Panc1 (cell line): ENCODE results near the gene ELK1. TPM values are rescaled to one million over a fixed set of nuclear protein-coding genes. Genes with fewer than 3 reads are reported as not detected.

Experiments
- ATAC-seq: fragments of 200-7000 bp; cut with Tn5 transposase; 2 replicates; pipeline ENCODE4 v1.9.1; 2020; ENCODE audit warnings: mild to moderate bottlenecking, moderate library complexity
- BruUV-seq: library from RNA; stranded (reverse); fragments of 400-500 nt; replicated peaks from 2 replicates; lab custom pipeline; 2021; lab: Mats Ljungman, UMichigan
- CTCF ChIA-PET: fragments of 300-600 bp; sonication (Branson Sonifier 250); formaldehyde crosslinking; loops from one replicate; lab custom pipeline; 2022; ENCODE audit warnings: antibody characterized with exemption; lab: Charles Lee
- POLR2A ChIA-PET: fragments of 300-600 bp; sonication (Branson Sonifier 250); formaldehyde crosslinking; loops from one replicate; lab custom pipeline; 2022; ENCODE audit warnings: antibody characterized with exemption; lab: Charles Lee
- DNase-seq: peaks from one replicate; pipeline ENCODE4 v3.0.0-alpha.2; 2010; ENCODE audit warnings: low read depth, low spot score
- H3K27ac ChIP-seq: 2 replicates; pipeline ENCODE4 v1.5.1; 2011; ENCODE audit warnings: mild to moderate bottlenecking, low read length, inconsistent platforms
- H3K27me3 ChIP-seq: fragments of 200-500 bp; sonication (Bioruptor generic); 2 replicates; pipeline ENCODE4 v1.6.0; 2014; ENCODE audit warnings: low read length, inconsistent platforms; ENCODE audit not compliant: control insufficient read depth, insufficient read depth
- H3K36me3 ChIP-seq: fragments of 200-500 bp; sonication (Bioruptor generic); 2 replicates; pipeline ENCODE4 v1.5.1; 2014; ENCODE audit warnings: inconsistent platforms, mild to moderate bottlenecking, low read length, moderate library complexity; ENCODE audit not compliant: control insufficient read depth, insufficient read depth
- H3K4me1 ChIP-seq: 2 replicates; pipeline ENCODE4 v1.5.1; 2011; ENCODE audit warnings: inconsistent platforms, mild to moderate bottlenecking, low read length, moderate library complexity; ENCODE audit not compliant: control insufficient read depth, insufficient read depth
- H3K4me3 ChIP-seq, 2 experiments: 2 replicates each; pipeline ENCODE4 v1.5.1; 2011 to 2012; ENCODE audit warnings: low read depth in 2 of 2, low read length in 2 of 2, mild to moderate bottlenecking in 2 of 2, inconsistent platforms in 1 of 2, moderate library complexity in 1 of 2
- H3K9me3 ChIP-seq: fragments of 200-500 bp; sonication (Bioruptor generic); 2 replicates; pipeline ENCODE4 v1.5.1; 2014; ENCODE audit warnings: low read depth, mild to moderate bottlenecking, inconsistent platforms, low read length, moderate library complexity; ENCODE audit not compliant: control insufficient read depth, insufficient read depth
- CTCF ChIP-seq: fragments of 450-650 bp; IDR thresholded peaks from 2 replicates; pipeline ENCODE4 v1.5.1; 2017; ENCODE audit warnings: mild to moderate bottlenecking
- POLR2AphosphoS5 ChIP-seq: IDR thresholded peaks from 2 replicates; pipeline ENCODE4 v1.6.1; 2012; ENCODE audit warnings: mild to moderate bottlenecking, low read depth, low read length, moderate library complexity
- REST ChIP-seq, 2 experiments: IDR thresholded peaks; 2 replicates each; pipeline ENCODE4 v1.6.1; 2011 to 2012; ENCODE audit warnings: low read depth in 2 of 2, control low read depth in 1 of 2, low read length in 1 of 2, mild to moderate bottlenecking in 1 of 2, moderate library complexity in 1 of 2; ENCODE audit not compliant: insufficient read depth in 1 of 2
- SIN3A ChIP-seq: IDR thresholded peaks from 2 replicates; pipeline ENCODE4 v1.6.1; 2012; ENCODE audit warnings: low read depth, mild to moderate bottlenecking, low read length, moderate library complexity, borderline replicate concordance; ENCODE audit not compliant: insufficient read depth
- TCF7L2 ChIP-seq: IDR thresholded peaks from 2 replicates; pipeline ENCODE4 v1.6.1; 2011; ENCODE audit warnings: mild to moderate bottlenecking, low read depth, low read length, inconsistent platforms
- in situ Hi-C: cut with HindIII; loops from 2 replicates; pipeline ENCODE4 v1.10.0; 2016; ENCODE audit warnings: low sequenced_read_pairs, low pct_unique_long_range_greater_than_20kb
- intact Hi-C: fragments of 100-400 bp; cut with micrococcal nuclease; formaldehyde crosslinking; loops from one replicate; pipeline ENCODE4 v1.10.0; 2022; ENCODE audit not compliant: unreplicated experiment
- total RNA-seq: library from RNA; stranded (reverse); gene quantifications from one replicate; pipeline ENCODE4 v1.2.1, GENCODE V29; 2021; ENCODE audit not compliant: unreplicated experiment

The ELK1 gene
- total RNA-seq, 1 experiment from 2014 or later: 64.6 TPM

- BruUV-seq: no TSS peak
- H3K27ac ChIP-seq: no peak overlapping the region
- H3K27me3 ChIP-seq: no peaks in the 10 kb centered on the region
- DNase-seq (no peak), ATAC-seq (no peak)
- 0 out of 2 replicates have a peak, but pooled peaks cover 5% of the 10 kb centered on the region for H3K4me1 ChIP-seq
- H3K36me3 ChIP-seq: no peaks in the 10 kb centered on the region; the same call in 1 of the 2 replicates
- H3K9me3 ChIP-seq: no peaks in the 10 kb centered on the region
- ChIA-PET POLR2A (no interaction called here), CTCF (interaction anchor here (0.6 kb wide), 1 partner anchor 92 kb away, joined by 5 read pairs; no protein-coding TSS in a partner anchor)
- intact Hi-C loops (no loop called here), in situ Hi-C loops (no loop called here)
- TF ChIP-seq TCF7L2 (no peak), SIN3A (no peak), POLR2AphosphoS5 (no peak), CTCF (no peak), REST (IDR thresholded peaks at IDR 0.05; ENCODE audit: insufficient read depth in 1 of 2, low read depth in 2 of 2, low read length in 1 of 2) (no peak)
- H3K4me3 ChIP-seq: peak overlapping the region in 1 of 2 experiments; percentile 8; a peak in 1 of 4 replicates
Observed at GRCh38 chrX:47648376-47648775, 2.0 kb downstream of the ELK1 start.

- TF ChIP-seq POLR2AphosphoS5 (no peak), SIN3A (no peak), CTCF (no peak), REST (IDR thresholded peaks at IDR 0.05; ENCODE audit: insufficient read depth in 1 of 2, low read depth in 2 of 2, low read length in 1 of 2) (no peak), TCF7L2 (no peak)
- Histone ChIP-seq H3K4me3 (no peak overlapping the region), H3K27ac (no peak overlapping the region), H3K4me1 (0 out of 2 replicates have a peak, but pooled peaks cover 5% of the 10 kb centered on the region), H3K27me3 (no peaks in the 10 kb centered on the region), H3K36me3 (no peaks in the 10 kb centered on the region; the same call in 1 of the 2 replicates), H3K9me3 (no peaks in the 10 kb centered on the region)
- DNase-seq: no peak
- ChIA-PET POLR2A (no interaction called here), CTCF (interaction anchor here (0.6 kb wide), 1 partner anchor 334 kb away, joined by 5 read pairs; no protein-coding TSS in a partner anchor)
- in situ Hi-C loops (no loop called here), intact Hi-C loops (no loop called here)
- no TSS peak for BruUV-seq
- ATAC-seq: no peak
Observed at GRCh38 chrX:47646636-47647035, 3.7 kb downstream of the ELK1 start.
